COLO829 (cell line): ENCODE data around the gene SPR.
"Not testable (repeated sequence)": the region's sequence is repeated elsewhere in the genome, so short reads cannot be mapped to it uniquely, and the experiment has no call there.

Experiments
- DNase-seq: peaks from one replicate; pipeline ENCODE4 v3.0.0; 2012; ENCODE audit warnings: low spot score

SPR gene

DNA sequence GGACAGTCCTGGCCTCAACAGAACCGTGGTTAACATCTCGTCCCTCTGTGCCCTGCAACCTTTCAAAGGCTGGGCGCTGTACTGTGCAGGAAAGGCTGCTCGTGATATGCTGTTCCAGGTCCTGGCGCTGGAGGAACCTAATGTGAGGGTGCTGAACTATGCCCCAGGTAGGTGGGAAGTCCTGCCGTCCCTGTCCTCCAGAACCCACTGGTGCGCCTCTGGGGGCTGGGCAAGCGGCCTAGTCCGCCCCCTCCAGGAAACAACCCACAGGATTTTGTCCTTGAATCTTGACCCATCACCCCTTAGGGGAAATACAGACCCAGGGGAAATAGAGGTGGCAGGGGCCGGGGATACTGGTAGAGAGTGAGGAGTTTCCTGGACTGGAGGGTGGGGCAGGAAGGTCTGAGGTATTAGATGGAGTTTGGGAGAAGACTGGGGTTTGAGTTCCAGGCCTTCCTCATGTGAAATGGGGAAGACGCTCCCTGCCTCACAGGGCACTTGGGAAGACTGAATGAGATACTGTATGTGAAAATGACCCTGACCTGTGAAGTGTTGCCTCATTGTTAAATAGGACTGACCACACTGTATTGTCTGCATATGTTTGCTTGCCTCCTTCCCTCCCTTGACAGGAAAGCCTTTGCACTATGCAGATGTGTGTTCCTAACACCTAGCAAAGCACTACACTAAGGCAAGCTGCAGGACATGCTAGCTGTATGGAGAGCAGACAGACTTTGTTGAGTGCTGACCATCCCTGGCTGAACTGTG lies 1.4 kb downstream of the SPR start:
- no peak for DNase-seq

- no peak for DNase-seq
Observed at GRCh38 chr2:72889991-72890390, 2.8 kb downstream of the SPR start.

- no peak for DNase-seq
Observed at GRCh38 chr2:72891091-72891818, 4.0 kb downstream of the SPR start.

DNA sequence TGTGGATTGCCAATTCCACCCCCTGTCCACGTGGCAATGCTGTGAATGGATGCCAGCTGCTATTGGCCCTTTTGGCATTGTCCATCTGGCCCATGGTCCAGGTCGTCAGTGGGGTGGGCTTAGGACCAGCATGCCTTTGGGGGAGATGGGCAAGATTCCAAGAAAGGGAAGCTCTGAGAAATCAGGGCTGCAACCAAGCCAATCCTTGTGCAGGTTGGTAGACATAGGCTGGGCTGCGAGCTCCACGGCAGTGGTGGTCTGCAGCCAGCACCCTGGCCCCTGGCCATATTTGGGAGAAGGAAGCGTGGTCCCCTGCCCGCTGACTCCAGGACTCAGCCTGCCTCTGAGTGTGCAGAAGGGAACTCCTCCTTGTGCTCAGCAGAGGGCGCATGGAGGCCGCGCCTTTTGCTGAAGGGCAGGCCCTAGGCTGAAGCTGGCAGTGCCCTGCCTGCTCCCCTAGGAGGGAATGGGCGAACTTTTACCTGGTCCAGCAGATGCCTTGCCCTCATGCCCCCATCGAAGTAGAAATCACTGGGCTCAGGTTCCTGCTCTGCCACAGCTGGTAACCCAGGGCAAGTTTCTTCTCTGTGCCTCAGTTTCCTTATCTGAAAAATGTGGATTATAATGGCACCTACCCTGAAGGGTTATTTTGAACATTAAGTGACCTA lies 5.4 kb downstream of the SPR start:
- no peak for DNase-seq

DNA sequence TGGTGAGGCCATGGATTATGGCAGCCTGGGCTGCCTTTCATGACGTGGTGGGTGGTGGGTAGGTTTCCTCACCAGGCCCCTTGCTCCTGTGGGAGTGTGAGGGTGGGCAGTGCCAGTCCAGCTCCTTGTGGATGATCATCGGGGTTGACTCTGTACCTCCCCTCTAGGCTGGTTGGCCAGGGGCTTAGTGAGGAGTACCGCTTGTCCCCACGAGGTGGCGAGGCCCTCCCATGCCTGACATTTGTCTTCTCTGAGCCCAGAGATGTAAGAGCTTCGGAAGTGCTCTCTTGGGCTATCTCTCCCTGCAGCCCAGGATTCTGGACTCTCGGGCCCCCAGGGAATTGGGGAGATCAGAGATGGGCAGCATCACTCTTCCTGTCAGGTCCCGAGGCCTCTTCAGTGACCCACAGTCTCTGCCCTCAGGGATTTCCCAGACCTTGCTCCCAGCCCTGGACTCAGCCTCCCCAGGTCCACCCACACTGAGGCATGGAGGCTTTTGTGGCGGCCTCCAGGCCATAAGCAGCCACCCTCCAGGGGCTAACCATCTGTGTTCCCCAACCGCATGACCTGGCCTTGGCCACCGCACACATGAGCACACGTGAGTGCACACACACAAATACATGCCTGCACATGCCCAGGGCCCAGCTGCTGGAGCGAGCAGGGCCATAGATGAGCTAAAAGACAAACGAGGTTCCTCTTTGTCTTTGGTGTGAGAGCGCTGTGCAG lies 6.5 kb downstream of the SPR start:
- no peak for DNase-seq

- DNase-seq = no peak
Observed at GRCh38 chr2:72894514-72894913, 7.3 kb downstream of the SPR start.

GRCh38 chr2:72895154-72895553 lies 7.9 kb downstream of the SPR start:
- no peak for DNase-seq

DNA sequence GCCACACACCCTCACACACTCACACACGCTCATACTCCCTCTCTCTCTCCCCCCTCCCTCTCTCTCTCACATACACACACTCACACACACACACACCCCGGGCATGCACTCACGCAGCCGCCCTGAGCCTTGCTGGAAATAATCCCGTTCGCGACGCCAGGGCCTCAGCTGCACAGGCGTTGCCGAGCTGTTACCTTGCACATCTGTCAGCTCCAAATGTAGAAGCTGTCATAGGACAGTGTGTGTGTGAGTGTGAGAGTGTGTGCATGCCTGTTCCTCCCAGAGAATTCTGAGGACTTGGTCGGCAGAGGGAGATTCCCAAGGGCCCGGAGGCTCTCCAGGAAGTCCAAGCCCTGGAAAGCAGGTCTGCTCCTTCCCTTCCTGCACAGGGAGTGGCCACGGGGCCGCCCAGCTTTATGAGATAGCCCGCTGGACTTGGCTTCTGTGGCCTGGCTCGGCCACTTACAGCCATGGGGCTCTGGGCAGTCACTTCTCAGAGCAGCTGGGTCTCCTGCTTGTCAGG lies 8.6 kb downstream of the SPR start:
- no peak for DNase-seq

- no peak for DNase-seq
Observed at GRCh38 chr2:72896446-72896845, 9.2 kb downstream of the SPR start.

- no peak for DNase-seq
Observed at GRCh38 chr2:72897785-72898584, 10.8 kb downstream of the SPR start.

DNA sequence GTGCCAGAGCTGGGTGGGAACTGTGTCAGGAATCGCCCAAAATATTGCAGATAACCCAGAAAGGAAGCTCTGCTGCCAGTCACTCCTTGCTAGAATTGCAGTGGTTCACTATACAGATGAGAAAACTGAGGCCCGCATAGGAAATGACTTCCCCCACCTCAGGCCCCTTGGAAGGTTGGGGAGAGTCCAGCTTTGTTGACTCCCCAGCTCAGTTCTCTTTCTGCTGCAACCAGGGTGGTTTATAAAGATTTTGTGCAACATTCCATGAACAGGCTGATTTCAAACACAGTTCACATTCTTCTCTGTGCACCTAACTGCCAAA lies 11.3 kb downstream of the SPR start:
- DNase-seq = no peak

GRCh38 chr2:72900191-72900825 lies 13.1 kb downstream of the SPR start:
- no peak for DNase-seq

DNA sequence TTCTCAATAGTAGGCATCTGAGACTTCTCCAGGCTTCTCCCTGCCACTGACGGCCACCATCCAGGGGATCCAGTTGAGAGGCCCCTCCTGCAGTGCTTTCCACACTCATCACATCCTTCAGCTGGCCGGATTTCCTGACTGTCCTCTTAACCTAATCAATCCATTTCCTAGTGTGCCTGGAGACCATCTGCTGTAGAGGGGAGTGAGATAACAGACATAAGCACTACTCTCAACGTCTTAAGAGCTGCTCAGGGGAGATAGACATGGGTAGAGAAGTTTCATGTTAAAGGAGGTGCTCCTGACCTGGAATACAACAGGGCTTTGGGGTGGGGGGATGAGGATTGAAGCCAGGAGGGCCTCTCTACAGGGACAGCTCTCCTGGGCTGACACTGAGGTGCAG lies 14.2 kb downstream of the SPR start:
- DNase-seq = no peak

DNA sequence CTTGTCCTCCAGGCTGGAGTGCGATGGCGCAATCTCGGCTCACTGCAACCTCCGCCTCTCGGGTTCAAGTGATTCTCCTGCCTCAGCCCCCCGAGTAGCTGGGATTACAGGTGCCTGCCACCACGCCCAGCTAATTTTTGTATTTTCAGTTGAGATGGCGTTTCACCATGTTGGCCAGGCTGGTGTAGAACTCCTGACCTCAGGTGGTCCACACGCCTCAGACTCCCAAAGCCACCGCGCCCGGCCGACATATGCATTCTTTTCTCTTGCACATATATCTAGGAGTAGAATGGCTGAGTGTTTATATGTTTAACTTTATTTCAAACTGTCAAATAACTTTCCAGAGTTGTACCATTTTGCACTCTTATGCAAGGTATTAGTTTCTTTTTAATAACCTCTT lies 20.2 kb downstream of the SPR start:
- DNase-seq = not testable (repeated sequence)

DNA sequence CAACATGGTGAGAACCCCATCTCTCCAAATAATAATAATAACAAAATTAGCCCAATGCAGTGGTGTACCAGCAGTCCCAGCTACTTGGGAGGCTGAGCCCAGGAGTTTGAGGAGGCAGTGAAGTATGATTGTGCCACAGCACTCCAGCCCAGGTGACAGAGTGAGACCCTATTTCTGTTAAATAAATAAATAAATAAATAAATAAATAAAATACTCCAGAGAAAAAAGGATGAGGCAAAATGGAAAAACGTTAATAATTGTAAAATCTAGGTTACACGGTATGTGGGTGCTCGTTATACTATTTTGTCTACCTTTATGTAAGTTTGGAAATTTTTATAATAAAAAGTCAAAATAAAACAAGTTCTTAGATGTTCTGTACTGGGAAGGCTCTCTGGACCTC lies 21.5 kb downstream of the SPR start:
- DNase-seq = no peak

DNA sequence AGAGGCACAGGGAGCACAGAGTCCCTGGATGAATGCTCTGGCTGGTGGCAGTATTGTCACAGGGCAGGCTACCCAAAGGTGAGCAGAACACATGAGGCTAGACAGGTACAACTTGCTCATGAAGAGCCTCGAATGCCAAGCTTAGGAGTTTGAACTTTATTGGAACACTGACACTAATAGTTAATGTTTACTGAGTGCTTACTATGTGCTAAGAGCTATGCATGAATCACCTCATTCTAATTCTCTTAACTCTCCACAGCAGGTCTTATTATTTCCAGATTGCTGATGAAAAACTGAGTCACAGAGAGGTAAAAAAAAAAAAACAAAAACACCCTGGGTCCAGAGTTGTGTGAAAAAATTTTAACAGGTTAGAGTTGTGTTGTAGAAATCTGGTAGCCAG lies 24.0 kb downstream of the SPR start:
- DNase-seq = no peak

GRCh38 chr2:72913486-72914205 lies 26.4 kb downstream of the SPR start:
- DNase-seq = no peak

GRCh38 chr2:72914206-72914559 lies 27.0 kb downstream of the SPR start:
- DNase-seq = no peak

GRCh38 chr2:72914589-72915319 lies 27.5 kb downstream of the SPR start:
- DNase-seq = no peak
